T-helper 2 cell treated with Interferon-gamma antibody and Interleukin-4, amounts not matched to agents 5 μg/mL and 100 μg/mL, for 36 hours (primary cell): ENCODE results near the gene POM121.
"Not testable (repeated sequence)": the region's sequence is repeated elsewhere in the genome, so short reads cannot be mapped to it uniquely, and the experiment has no call there.

Experiments
- DNase-seq: peaks from one replicate; pipeline ENCODE4 v3.0.0; 2021; ENCODE audit warnings: low spot score
- H3K27ac Mint-ChIP-seq: one replicate; pipeline ENCODE4 v1.8.0; 2021; ENCODE audit warnings: mild to moderate bottlenecking, mixed read lengths
- H3K27me3 Mint-ChIP-seq: one replicate; pipeline ENCODE4 v1.8.0; 2021; ENCODE audit warnings: low read depth, mixed read lengths
- H3K36me3 Mint-ChIP-seq: one replicate; pipeline ENCODE4 v1.8.0; 2021; ENCODE audit warnings: low read depth, mixed read lengths
- H3K4me1 Mint-ChIP-seq: one replicate; pipeline ENCODE4 v1.8.0; 2021; ENCODE audit warnings: low read depth, mixed read lengths
- H3K4me3 Mint-ChIP-seq: one replicate; pipeline ENCODE4 v1.8.0; 2022; ENCODE audit warnings: mild to moderate bottlenecking, moderate library complexity, mixed read lengths
- H3K9me3 Mint-ChIP-seq: one replicate; pipeline ENCODE4 v1.8.0; 2021; ENCODE audit warnings: mixed read lengths

Gene POM121

DNA sequence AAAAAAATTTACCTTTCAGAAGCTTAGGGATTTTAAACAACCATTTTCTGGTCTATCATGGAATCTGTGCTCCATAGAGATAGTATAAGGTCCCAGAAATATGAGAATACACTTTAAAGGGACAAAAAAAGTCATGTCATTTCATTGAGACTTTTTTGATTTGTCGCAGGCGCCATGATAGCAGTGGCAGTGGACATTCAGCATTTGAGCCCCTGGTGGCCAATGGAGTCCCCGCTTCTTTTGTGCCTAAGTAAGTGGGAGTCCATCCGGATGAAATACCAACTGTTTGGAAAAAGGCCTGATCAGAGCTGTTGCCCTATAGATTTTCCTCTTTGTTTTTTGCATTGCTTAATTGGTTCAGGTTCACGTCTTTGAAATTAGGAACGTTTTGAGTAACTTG, 3.3 kb downstream of the POM121 start:
- peaks cover 21% of the 10 kb centered on the region for H3K4me1 Mint-ChIP-seq
- not testable (repeated sequence) for DNase-seq, H3K4me3 Mint-ChIP-seq, H3K9me3 Mint-ChIP-seq, H3K27ac Mint-ChIP-seq, H3K27me3 Mint-ChIP-seq
- peaks cover 48% of the 10 kb centered on the region for H3K36me3 Mint-ChIP-seq

DNA sequence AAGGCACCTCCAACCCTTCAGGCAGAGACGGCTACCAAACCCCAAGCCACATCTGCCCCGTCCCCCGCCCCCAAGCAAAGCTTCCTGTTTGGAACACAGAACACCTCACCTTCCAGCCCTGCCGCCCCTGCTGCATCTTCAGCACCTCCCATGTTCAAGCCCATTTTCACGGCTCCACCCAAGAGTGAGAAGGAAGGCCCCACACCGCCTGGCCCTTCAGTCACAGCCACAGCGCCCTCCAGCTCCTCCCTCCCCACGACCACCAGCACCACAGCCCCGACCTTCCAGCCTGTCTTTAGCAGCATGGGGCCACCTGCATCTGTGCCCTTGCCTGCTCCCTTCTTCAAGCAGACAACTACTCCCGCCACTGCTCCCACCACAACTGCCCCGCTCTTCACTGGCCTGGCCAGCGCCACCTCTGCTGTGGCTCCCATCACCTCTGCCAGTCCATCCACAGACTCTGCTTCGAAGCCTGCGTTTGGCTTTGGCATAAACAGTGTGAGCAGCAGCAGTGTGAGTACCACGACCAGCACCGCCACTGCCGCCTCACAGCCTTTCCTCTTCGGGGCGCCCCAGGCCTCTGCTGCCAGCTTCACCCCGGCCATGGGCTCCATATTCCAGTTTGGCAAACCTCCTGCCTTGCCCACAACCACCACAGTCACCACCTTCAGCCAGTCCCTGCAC, 17.3 kb downstream of the POM121 start:
- H3K9me3 Mint-ChIP-seq, DNase-seq, H3K4me1 Mint-ChIP-seq, H3K4me3 Mint-ChIP-seq, H3K27me3 Mint-ChIP-seq, H3K27ac Mint-ChIP-seq: not testable (repeated sequence)
- peaks cover 20% of the 10 kb centered on the region for H3K36me3 Mint-ChIP-seq

DNA sequence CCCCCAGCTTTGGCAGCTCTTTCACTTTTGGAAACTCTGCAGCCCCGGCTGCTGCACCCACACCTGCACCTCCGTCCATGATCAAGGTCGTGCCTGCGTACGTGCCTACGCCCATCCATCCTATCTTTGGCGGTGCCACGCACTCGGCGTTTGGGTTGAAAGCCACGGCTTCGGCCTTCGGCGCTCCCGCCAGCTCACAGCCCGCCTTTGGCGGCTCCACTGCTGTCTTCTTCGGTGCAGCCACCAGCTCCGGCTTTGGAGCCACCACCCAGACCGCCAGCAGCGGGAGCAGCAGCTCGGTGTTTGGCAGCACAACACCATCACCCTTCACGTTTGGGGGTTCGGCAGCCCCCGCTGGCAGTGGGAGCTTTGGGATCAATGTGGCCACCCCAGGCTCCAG, 18.1 kb downstream of the POM121 start:
- not testable (repeated sequence) for H3K27ac Mint-ChIP-seq, H3K9me3 Mint-ChIP-seq, DNase-seq, H3K4me3 Mint-ChIP-seq, H3K27me3 Mint-ChIP-seq, H3K4me1 Mint-ChIP-seq
- peaks cover 20% of the 10 kb centered on the region for H3K36me3 Mint-ChIP-seq

DNA sequence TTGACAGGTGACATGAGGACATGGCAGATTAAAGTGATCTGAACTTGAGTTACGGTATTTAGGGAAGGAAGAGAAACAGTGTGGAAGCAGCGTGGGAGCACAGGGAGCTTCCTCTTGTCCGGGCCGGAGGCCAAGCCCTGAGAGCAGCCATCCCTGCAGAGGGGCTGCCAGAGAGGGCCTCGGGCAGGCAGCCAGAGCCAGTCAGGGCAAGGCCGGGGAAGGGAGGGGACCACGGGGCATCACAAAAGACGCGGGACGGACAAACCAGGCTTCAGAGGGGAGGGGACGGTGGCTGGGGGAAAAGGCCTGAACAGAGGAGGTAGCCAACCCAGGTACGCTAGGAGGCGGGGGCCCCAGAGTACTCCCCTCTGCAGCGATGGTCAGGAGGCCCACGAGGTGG, 20.0 kb downstream of the POM121 start:
- DNase-seq, H3K9me3 Mint-ChIP-seq, H3K27ac Mint-ChIP-seq, H3K27me3 Mint-ChIP-seq, H3K4me1 Mint-ChIP-seq, H3K4me3 Mint-ChIP-seq: not testable (repeated sequence)
- H3K36me3 Mint-ChIP-seq: peaks cover 17% of the 10 kb centered on the region

DNA sequence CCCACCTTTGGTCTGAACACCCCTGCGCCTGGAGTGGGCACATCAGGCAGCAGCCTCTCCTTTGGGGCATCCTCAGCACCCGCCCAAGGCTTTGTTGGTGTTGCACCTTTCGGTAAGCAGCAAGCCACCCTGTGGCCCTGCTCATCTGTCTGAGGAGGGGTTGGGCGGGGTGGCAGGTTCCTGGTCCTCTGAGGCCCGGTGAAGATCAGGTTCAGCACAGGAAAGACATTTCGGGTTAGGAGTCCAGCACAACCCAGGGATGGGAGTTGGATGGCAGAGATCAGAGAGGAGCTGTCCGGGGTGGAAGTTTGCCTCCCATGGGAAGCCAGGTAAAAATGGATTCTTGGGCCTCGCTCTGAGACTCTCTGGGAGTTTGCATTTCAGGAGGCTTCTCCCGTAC, 20.7 kb downstream of the POM121 start:
- H3K4me1 Mint-ChIP-seq, H3K4me3 Mint-ChIP-seq, H3K9me3 Mint-ChIP-seq, DNase-seq, H3K27ac Mint-ChIP-seq, H3K27me3 Mint-ChIP-seq: not testable (repeated sequence)
- H3K36me3 Mint-ChIP-seq: peaks cover 17% of the 10 kb centered on the region

DNA sequence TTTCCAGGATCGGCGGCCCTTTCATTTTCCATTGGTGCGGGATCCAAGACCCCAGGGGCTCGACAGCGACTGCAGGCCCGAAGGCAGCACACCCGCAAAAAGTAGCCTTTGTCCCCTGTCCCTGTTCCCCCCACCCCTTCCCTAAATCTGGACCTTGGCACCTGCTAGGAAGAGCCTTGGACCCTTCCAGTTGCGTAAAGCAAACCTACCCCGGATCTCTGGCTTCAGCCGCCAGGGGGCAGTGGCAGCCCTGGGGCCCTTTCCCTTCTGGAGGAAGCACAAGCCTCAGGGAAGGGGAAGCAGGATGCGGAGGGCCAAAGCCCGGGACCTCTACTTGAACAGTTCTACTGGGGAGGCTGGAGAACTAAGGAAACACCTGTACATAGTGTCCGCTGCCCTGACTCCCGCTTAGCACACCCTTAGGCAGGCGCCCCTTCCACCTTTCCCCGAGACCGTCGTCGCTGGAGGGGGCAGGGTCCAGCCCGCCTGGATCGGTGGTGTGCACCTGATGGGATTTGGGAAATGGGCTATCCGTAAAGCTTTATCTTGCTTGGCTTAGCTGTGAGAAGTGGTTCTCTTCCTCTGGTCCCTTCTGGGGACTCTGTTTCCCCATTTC, 21.3 kb downstream of the POM121 start:
- H3K4me3 Mint-ChIP-seq, H3K27ac Mint-ChIP-seq, DNase-seq: not testable (repeated sequence)

DNA sequence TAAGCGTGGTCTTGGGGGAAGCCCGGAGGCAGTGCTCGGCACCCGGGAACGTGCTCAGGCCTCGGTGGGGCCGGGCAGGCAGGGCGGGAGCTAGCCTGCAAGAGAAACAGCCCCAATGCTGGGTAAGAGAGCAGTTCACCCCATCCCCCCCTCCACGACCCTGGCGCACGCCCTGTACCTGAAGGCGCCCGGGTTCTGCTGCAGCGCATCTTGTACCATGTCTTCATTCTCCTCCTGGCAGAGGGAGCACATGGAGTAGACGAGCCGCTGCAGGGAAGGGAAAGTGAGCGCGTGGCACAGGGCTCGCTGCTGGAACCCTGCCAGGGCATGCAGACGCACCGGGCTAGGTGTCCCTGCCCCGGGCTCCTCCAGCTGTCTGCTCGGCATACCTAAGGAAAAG, 23.8 kb downstream of the POM121 start:
- peaks cover 10% of the 10 kb centered on the region for H3K36me3 Mint-ChIP-seq
- H3K27ac Mint-ChIP-seq, H3K9me3 Mint-ChIP-seq, H3K4me1 Mint-ChIP-seq, DNase-seq, H3K27me3 Mint-ChIP-seq, H3K4me3 Mint-ChIP-seq: not testable (repeated sequence)

More for the DNA sequence above, 21.3 kb downstream of the POM121 start:
- not testable (repeated sequence) for H3K9me3 Mint-ChIP-seq, H3K4me1 Mint-ChIP-seq, H3K27me3 Mint-ChIP-seq
- peaks cover 15% of the 10 kb centered on the region for H3K36me3 Mint-ChIP-seq

DNA sequence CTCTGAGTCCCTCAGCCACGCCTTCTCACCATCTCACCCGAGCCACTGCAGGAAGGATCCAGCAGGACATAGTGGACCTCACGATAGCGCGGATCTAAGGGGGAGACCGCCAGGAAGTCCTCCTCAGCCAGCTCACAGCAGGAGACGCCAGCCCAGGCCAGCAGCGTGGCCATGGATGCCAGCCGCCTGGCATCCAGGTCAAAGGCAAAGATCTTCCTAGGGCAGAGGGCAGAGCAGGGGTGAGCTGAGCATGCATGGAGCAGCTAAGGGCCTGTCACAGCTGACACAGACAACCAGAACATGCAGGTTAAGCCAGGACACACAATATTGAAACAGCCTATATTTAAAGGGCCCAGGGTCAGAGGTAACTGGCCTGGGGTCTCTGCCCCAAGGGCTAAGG, 24.4 kb downstream of the POM121 start:
- H3K4me3 Mint-ChIP-seq, DNase-seq, H3K27me3 Mint-ChIP-seq, H3K27ac Mint-ChIP-seq, H3K4me1 Mint-ChIP-seq, H3K9me3 Mint-ChIP-seq, H3K36me3 Mint-ChIP-seq: not testable (repeated sequence)

DNA sequence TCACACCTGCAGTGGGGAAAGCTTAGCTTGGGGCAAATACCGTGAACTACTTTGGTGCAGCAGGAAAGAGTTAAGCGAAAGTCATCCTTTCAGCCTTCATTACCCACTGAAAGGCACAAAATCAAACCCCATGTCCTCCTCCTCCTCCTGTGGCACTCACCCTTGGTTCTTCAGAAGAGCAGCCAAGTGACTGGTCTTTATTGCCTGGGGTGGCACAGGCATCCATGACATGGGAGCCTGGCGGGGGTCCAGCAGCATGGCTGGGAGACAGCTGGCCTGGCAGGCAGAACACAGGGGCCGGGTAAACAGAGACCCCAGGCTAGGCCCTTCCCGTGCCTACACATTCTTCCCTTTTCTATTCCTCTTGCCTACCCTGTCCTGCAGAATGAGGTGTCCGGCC, 24.8 kb downstream of the POM121 start:
- not testable (repeated sequence) for DNase-seq, H3K36me3 Mint-ChIP-seq, H3K4me3 Mint-ChIP-seq, H3K9me3 Mint-ChIP-seq, H3K4me1 Mint-ChIP-seq, H3K27ac Mint-ChIP-seq, H3K27me3 Mint-ChIP-seq

DNA sequence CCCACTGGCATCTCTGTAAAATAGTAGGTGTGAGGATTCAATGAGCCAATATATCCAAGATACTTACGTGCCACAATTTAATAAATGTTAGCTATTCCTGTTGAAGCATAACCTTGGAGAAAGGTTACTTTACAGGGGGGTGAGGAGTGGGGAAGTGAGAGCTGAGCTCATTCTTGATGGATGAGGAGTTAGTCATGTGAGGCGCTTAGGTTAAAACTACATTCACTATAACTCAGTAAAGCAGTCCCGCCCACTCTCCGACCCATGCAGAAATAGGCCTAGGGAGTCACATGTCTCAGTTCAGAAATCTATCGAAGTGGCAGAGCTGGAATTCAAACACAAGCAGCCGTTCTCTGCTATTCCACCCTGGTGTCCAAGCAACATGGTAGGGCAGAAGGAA, 25.5 kb downstream of the POM121 start:
- not testable (repeated sequence) for H3K27ac Mint-ChIP-seq, H3K36me3 Mint-ChIP-seq, H3K4me1 Mint-ChIP-seq, DNase-seq, H3K9me3 Mint-ChIP-seq, H3K4me3 Mint-ChIP-seq, H3K27me3 Mint-ChIP-seq

DNA sequence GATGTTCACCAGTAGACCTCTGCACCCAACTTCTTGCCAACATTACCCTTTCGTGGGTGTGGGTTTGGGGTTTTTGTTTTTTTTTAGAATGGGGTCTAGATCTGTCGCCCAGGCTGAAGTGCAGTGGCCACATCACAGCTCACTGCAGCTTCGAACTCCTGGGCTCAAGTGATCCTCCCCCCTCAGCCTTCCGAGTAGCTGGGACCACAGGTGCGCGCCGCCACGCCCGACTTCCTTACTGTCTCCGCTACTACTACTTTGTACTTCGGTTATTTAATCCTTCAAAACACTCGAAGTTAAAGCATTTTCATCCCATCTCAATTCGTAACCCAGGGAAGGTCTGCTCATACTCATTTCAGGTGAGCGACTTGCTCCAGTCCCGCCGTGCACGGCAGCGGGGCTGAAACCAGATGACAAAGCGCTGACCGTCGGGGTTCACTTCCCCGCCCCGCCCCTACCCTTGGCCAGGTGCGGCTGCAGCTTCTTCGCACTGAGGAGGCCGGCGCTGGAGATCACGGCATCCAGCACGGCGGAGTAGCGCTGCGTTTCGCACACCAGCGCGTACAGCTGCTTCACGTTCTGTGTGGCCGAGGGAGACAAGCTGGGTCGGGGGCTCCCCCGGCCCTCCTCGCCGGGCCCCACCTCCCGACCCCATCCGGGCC, 29.1 kb downstream of the POM121 start:
- not testable (repeated sequence) for H3K27me3 Mint-ChIP-seq, H3K4me3 Mint-ChIP-seq, H3K9me3 Mint-ChIP-seq, DNase-seq, H3K27ac Mint-ChIP-seq, H3K4me1 Mint-ChIP-seq, H3K36me3 Mint-ChIP-seq

DNA sequence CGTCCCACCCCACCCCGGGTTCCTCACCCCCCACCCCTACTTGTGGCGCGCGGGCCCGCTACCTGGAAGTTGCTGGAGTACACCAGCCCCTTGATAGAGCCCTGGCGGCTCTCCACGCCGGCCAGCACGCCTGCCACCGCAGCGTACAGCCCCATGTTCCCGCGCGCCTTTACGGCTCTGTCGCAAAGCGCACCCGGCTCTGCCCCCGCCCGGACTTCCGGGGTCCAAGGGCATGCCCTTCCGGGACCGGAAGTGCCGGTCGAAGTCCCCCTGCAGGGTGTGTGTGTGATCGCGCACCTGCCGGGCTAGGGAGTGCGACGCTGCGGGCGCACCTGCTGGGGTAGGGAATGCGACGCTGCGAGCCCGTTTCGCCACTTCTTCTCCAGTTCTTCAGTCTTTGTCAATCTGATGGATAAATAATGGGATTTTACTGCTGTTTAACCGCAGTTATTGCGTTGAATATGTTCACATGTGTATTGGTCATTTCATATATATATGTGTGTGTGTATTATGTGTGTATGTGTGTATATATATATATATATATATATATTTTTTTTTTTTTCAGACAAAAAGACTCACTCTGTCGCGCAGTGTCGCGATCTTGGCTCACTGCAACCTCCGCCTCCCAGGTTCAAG, 29.8 kb downstream of the POM121 start:
- not testable (repeated sequence) for H3K27ac Mint-ChIP-seq, H3K4me1 Mint-ChIP-seq, H3K36me3 Mint-ChIP-seq, H3K27me3 Mint-ChIP-seq, H3K9me3 Mint-ChIP-seq
- peak; percentile 11 for DNase-seq
- H3K4me3 Mint-ChIP-seq: peak overlapping the region; percentile 77

DNA sequence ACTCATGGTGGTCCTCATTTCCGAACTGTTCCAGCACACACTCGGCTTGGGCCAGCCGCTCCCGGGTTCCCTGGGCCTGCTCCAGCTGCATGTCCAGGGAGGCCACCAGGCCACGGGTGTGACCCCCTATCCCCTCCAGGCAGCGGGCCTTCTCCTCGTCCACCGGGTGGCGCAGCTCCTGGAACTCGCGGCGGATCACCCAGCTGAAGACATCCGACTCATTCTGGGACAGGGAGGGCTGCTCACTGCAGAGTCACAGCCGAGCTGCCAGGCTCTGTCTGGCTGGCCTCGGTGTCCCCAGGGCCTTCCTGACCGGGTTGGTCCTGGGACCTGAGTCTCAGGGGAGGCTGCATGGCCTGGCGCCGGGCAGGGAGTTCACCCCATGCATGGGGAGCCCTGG, 35.1 kb downstream of the POM121 start:
- H3K36me3 Mint-ChIP-seq, H3K4me3 Mint-ChIP-seq, DNase-seq, H3K9me3 Mint-ChIP-seq, H3K4me1 Mint-ChIP-seq, H3K27me3 Mint-ChIP-seq, H3K27ac Mint-ChIP-seq: not testable (repeated sequence)

DNA sequence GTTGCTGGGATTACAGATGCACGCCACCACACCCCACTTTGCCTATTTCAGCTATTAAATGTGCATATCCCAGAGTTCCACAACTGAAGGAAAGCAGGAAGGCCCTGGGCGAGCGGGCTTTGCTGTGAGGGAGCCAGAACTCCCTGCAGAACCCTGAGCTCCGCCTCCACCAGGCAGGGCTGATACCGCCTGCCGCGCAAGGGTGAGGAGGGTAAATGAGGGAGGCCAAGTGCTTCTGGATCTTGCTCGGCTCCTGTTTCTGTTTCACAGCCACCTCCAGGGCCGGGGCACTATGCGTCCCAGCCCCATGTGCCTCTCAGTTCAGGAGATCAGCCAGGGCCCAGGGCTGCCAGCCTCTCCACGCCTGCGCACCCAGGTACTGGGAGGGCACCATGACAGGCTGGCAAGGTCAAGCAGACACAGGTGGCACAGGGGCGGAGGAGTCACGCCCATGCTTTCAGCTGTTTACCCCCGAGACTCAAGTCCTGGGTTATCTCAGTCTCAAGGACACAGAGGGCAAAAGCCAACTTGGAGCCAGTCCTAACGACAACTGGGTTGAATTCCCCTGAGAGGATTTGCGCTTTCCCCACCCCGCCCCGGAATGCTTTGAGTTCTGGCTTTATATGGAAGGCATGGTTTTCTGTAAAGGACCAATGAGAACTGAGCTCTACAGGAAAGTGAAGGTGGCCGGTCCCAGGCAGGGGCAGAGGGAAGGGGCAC, 35.9 kb downstream of the POM121 start:
- H3K27ac Mint-ChIP-seq, H3K4me1 Mint-ChIP-seq, H3K9me3 Mint-ChIP-seq: not testable (repeated sequence)

More for the DNA sequence above, 35.9 kb downstream of the POM121 start:
- H3K36me3 Mint-ChIP-seq, DNase-seq, H3K4me3 Mint-ChIP-seq, H3K27me3 Mint-ChIP-seq: not testable (repeated sequence)
